ENCODE data around the gene EPC2.
A peak's percentile ranks its signal among the peaks of the same experiment; 100 is the strongest.
"Not testable (repeated sequence)": the region's sequence is repeated elsewhere in the genome, so short reads cannot be mapped to it uniquely, and the experiment has no call there.

The EPC2 gene

DNA sequence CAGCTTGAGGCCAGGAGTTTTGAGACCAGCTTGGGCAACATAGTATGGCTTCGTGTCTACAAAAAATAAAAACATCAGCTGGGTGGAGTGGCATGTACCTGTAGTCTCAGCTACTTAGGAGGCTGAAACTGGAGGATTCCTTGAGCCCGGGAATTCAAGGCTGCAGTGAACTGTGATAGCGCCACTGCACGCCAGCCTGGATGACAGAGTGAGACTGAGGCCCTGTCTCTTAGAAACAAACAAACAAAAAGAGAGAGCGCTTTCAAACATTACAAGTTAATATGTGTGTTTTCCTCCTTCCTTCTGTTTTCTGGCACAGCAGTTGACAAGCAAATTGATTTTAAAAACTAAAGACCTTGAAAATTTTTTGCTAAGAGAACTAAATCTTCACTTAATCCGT, 9.9 kb downstream of the EPC2 start:
- Mint-ChIP-seq H3K9me3 (no peaks in the 10 kb centered on the region), H3K36me3 (ENCODE audit: low read depth) (peaks cover under 1% of the 10 kb centered on the region), H3K4me3 (no peak overlapping the region), H3K27me3 (ENCODE audit: low read depth) (no peaks in the 10 kb centered on the region), H3K27ac (no peak overlapping the region), H3K4me1 (peaks cover 81% of the 10 kb centered on the region)
- TF ChIP-seq, protein P1, sequence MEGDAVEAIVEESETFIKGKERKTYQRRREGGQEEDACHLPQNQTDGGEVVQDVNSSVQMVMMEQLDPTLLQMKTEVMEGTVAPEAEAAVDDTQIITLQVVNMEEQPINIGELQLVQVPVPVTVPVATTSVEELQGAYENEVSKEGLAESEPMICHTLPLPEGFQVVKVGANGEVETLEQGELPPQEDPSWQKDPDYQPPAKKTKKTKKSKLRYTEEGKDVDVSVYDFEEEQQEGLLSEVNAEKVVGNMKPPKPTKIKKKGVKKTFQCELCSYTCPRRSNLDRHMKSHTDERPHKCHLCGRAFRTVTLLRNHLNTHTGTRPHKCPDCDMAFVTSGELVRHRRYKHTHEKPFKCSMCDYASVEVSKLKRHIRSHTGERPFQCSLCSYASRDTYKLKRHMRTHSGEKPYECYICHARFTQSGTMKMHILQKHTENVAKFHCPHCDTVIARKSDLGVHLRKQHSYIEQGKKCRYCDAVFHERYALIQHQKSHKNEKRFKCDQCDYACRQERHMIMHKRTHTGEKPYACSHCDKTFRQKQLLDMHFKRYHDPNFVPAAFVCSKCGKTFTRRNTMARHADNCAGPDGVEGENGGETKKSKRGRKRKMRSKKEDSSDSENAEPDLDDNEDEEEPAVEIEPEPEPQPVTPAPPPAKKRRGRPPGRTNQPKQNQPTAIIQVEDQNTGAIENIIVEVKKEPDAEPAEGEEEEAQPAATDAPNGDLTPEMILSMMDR (IDR thresholded peaks at IDR 0.05; ENCODE audit: unreplicated experiment in 3 of 3) = no peak

DNA sequence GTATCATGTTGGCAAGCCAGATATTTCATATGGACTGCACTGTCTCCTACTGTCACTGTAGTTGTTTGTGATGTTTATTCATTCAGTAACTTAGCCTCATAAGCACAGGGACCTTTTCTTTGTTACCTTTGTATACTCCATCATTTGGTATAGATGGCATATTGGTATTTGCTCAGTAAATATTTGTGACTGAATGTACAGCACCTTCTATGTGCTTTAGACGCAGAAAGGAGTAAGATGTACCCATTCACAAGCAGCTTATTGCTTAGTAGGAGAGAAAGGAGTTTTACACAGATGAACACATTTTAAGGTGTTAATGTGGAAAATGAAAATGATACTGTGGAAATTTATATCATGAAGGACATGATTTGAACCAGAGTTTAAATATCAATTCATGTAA, 12.0 kb downstream of the EPC2 start:
- Mint-ChIP-seq H3K27me3 (ENCODE audit: low read depth) (no peaks in the 10 kb centered on the region), H3K4me3 (no peak overlapping the region), H3K36me3 (ENCODE audit: low read depth) (peaks cover 4% of the 10 kb centered on the region), H3K4me1 (peaks cover 83% of the 10 kb centered on the region), H3K9me3 (no peaks in the 10 kb centered on the region), H3K27ac (peak overlapping the region in 1 of 3 experiments; percentile 19)
- TF ChIP-seq, protein P1 (IDR thresholded peaks at IDR 0.05; ENCODE audit: unreplicated experiment in 3 of 3) = no peak

DNA sequence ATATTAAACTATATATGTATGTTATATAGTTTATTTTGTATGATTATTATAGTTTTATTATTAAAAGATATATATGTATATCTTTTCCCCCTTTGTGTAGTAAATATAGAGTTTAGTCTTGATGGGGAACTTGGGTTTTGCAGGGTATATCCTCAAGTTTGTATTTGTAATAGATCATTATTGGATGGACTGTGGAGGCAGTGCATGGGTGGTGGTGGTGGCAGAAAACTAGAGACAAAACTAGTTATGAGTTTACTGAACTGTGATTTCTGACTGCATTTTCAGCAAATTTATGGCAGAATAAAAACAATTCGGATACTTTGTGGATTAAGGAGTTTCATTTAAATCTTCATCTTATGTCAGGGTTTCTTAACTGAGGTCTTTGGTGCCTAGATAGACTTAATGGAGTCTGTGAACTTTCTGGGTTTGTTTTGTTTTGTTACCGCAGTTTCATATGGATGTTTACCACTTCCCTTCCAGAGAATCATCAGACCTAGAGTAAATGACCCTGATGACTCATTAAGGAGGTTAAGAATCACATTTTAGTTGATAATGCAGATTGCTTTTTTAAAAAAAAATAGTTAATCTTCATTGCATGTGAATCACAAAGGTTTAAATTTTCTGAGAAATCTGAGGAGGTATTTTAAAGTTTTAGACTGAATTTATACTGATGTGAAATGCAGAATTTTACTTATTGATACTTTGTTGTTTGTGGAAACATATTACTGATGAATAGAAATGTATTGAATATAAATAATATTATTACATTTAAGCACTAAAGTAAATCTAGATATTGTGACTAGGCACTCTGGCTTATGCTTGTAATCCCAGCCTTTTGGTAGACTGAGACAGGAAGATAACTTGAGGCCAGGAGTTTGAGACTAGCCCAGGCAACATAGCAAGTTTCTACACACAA, 14.5 kb downstream of the EPC2 start:
- H3K27ac Mint-ChIP-seq = peak overlapping the region in 2 of 3 experiments; percentile 5 to 54
- no peak overlapping the region for H3K4me3 Mint-ChIP-seq
- H3K27me3 Mint-ChIP-seq (ENCODE audit: low read depth) = no peaks in the 10 kb centered on the region
- H3K36me3 Mint-ChIP-seq (ENCODE audit: low read depth) = peaks cover 7% of the 10 kb centered on the region
- TF ChIP-seq, protein P1 (IDR thresholded peaks at IDR 0.05; ENCODE audit: unreplicated experiment in 3 of 3) = no peak
- H3K9me3 Mint-ChIP-seq = no peaks in the 10 kb centered on the region
- H3K4me1 Mint-ChIP-seq = peaks cover 57% of the 10 kb centered on the region

DNA sequence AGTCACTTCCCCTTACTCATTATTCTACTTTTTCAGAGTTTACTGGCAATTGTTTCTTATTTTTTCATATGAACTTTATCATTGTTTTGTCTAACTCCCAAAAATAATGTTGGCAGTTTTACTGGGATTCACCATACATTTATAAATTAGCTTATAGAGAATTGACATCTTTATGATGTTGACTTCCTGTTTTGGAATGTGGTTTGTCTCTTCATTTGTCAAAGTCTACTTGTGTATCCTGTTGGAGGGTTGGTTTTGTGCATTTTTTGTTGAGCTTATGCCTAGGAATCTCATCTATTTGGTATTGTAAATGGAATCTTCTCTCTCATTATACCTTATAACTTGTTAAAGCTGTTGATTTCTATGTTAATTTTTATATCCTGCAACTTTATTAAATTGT, 16.4 kb downstream of the EPC2 start:
- Mint-ChIP-seq H3K36me3 (ENCODE audit: low read depth) (peaks cover 12% of the 10 kb centered on the region), H3K4me1 (peaks cover 44% of the 10 kb centered on the region), H3K27ac (peak overlapping the region in 2 of 3 experiments; percentile 26 to 70), H3K9me3 (peaks cover 5% of the 10 kb centered on the region), H3K4me3 (no peak overlapping the region), H3K27me3 (ENCODE audit: low read depth) (no peaks in the 10 kb centered on the region)
- TF ChIP-seq, protein P1 (IDR thresholded peaks at IDR 0.05; ENCODE audit: unreplicated experiment in 3 of 3) = no peak

GRCh38 chr2:148662332-148662731, 17.8 kb downstream of the EPC2 start:
- not testable (repeated sequence) for H3K27ac Mint-ChIP-seq; H3K9me3 Mint-ChIP-seq; H3K4me3 Mint-ChIP-seq; H3K27me3 Mint-ChIP-seq (ENCODE audit: low read depth)
- peaks cover 12% of the 10 kb centered on the region for H3K36me3 Mint-ChIP-seq (ENCODE audit: low read depth)
- H3K4me1 Mint-ChIP-seq = peaks cover 38% of the 10 kb centered on the region

DNA sequence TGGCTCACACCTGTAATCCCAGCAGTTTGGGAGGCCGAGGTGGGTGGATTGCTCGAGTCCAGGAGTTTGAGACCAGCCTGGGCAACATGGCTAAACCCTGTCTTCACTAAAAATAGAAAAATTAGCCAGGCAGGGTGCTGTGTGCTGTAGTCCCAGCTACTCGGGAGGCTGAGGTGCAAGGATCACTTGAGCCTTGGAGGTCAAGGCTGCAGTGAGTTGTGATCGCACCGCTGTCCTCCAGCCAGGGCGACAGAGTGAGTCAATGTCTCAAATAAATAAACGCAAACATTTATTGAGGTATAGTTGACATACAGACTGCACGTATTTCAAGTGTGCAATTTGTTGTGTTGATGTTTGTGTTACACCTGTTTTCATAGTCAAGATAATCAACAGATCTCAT, 19.7 kb downstream of the EPC2 start:
- TF ChIP-seq, protein P1 (IDR thresholded peaks at IDR 0.05; ENCODE audit: unreplicated experiment in 3 of 3) = no peak
- Mint-ChIP-seq H3K4me3 (no peak overlapping the region), H3K27me3 (ENCODE audit: low read depth) (no peaks in the 10 kb centered on the region), H3K4me1 (peaks cover 29% of the 10 kb centered on the region), H3K27ac (no peak overlapping the region), H3K9me3 (peaks cover 5% of the 10 kb centered on the region), H3K36me3 (ENCODE audit: low read depth) (peaks cover 12% of the 10 kb centered on the region)

All from nephron (organoid).